ENCODE data around the gene CD44. TPM values are rescaled to one million over a fixed set of nuclear protein-coding genes. Genes with fewer than 3 reads are reported as not detected.

CD44 gene
- total RNA-seq, 1 experiment from 2014 or later = 6.1 TPM

GRCh38 chr11:35227576-35228327, 88.8 kb downstream of the CD44 start:
- H2BK20ac ChIP-seq (ENCODE audit: low read depth, low read length, poor library complexity, severe bottlenecking) = no peak overlapping the region

More at GRCh38 chr11:35227576-35228327, 88.8 kb downstream of the CD44 start:
- no peak overlapping the region for H3K4me2 ChIP-seq (ENCODE audit: insufficient read depth, insufficient read length, low read length)
- no peak overlapping the region for H3K27ac ChIP-seq (ENCODE audit: insufficient read length, low read depth, low read length)
- DNase-seq = no peak
- H3T11ph ChIP-seq (ENCODE audit: low read length) = no peak overlapping the region
- no peaks in the 10 kb centered on the region for H3K79me2 ChIP-seq (ENCODE audit: insufficient read depth, low read length)
- H3K9ac ChIP-seq (ENCODE audit: extremely low read depth, insufficient read length, low read length) = no peak overlapping the region
- H4K20me1 ChIP-seq (ENCODE audit: control insufficient read depth, insufficient read depth, insufficient read length) = no peaks in the 10 kb centered on the region
- no peak overlapping the region for H4K91ac ChIP-seq (ENCODE audit: insufficient read length, low read depth, low read length)
- H3K56ac ChIP-seq (ENCODE audit: insufficient read length, low read depth, low read length) = no peak overlapping the region
- no peak overlapping the region for H2BK15ac ChIP-seq (ENCODE audit: low read depth, low read length)
- H3K4me3 Mint-ChIP-seq = no peak overlapping the region
- H2BK120ac ChIP-seq (ENCODE audit: low read depth, low read length, poor library complexity, severe bottlenecking) = no peak overlapping the region
- H3K36me3 Mint-ChIP-seq (ENCODE audit: insufficient read depth in 1 of 3, low read depth in 3 of 3) = no peaks in the 10 kb centered on the region
- no peak overlapping the region for H3K23ac ChIP-seq (ENCODE audit: insufficient read length, low read depth, low read length)
- no peaks in the 10 kb centered on the region for H3K4me1 Mint-ChIP-seq
- H2AK5ac ChIP-seq (ENCODE audit: insufficient read length, low read length) = no peak overlapping the region
- no peak overlapping the region for H2BK5ac ChIP-seq (ENCODE audit: insufficient read length, low read length)
- H3K27ac Mint-ChIP-seq = no peak overlapping the region
- H3K4ac ChIP-seq (ENCODE audit: low read depth, low read length) = no peak overlapping the region
- H2BK12ac ChIP-seq (ENCODE audit: insufficient read length, low read depth, low read length) = no peak overlapping the region
- no peak overlapping the region for H3K14ac ChIP-seq (ENCODE audit: insufficient read depth, low read length)
- H2AFZ ChIP-seq (ENCODE audit: low read length) = no peak overlapping the region
- no peaks in the 10 kb centered on the region for H3K23me2 ChIP-seq (ENCODE audit: insufficient read length, low read depth, low read length, poor library complexity, severe bottlenecking)
- H3K27me3 ChIP-seq (ENCODE audit: insufficient read depth, low read length) = no peaks in the 10 kb centered on the region
- H3K4me1 ChIP-seq (ENCODE audit: insufficient read depth, low read length) = no peaks in the 10 kb centered on the region
- H4K5ac ChIP-seq (ENCODE audit: insufficient read length, low read depth, low read length) = no peak overlapping the region
- no peaks in the 10 kb centered on the region; the same call in 1 of the 2 replicates for H3K27me3 Mint-ChIP-seq (ENCODE audit: low read depth)
- H3K79me1 ChIP-seq (ENCODE audit: insufficient read depth, low read depth, low read length, poor library complexity, severe bottlenecking) = no peaks in the 10 kb centered on the region
- no peaks in the 10 kb centered on the region for H3K9me3 Mint-ChIP-seq
- no peak overlapping the region for H3K18ac ChIP-seq (ENCODE audit: insufficient read length, low read depth, low read length)
- H3K9me3 ChIP-seq (ENCODE audit: control insufficient read depth, low read depth, low read length) = no peaks in the 10 kb centered on the region
- no peak for TF ChIP-seq CTCF (conservative IDR thresholded peaks at IDR 0.05)
- no peak overlapping the region for H4K8ac ChIP-seq (replicated peaks; ENCODE audit: insufficient read length, low read depth, low read length)
- WGBS (ENCODE audit: extremely low coverage, insufficient read length, low lambda C conversion rate) = no CpG with 5 or more reads among the region's 5 CpGs
